Activated naive CD4-positive, alpha-beta T cell treated with anti-CD3 and anti-CD28 coated beads, Interleukin-2, amount 10 ng/mL, durations not matched to agents 7 days and 5 days (primary cell): ENCODE measurements around the gene CCM2.

Experiments used
- CTCF ChIA-PET: fragments of 350-600 bp; sonication (Branson Sonifier 250); formaldehyde crosslinking; loops from one replicate; lab custom pipeline; 2021; ENCODE audit warnings: antibody characterized with exemption; lab: Charles Lee
- DNase-seq: peaks from one replicate; pipeline ENCODE4 v3.0.0-alpha.2; 2020
- H3K27ac Mint-ChIP-seq: one replicate; pipeline ENCODE4 v1.8.0; 2021; ENCODE audit warnings: mild to moderate bottlenecking, moderate library complexity, mixed read lengths
- H3K27me3 Mint-ChIP-seq: one replicate; pipeline ENCODE4 v1.8.0; 2021; ENCODE audit warnings: mild to moderate bottlenecking, mixed read lengths
- H3K36me3 Mint-ChIP-seq: one replicate; pipeline ENCODE4 v1.8.0; 2021; ENCODE audit warnings: mixed read lengths
- H3K4me1 Mint-ChIP-seq: one replicate; pipeline ENCODE4 v1.8.0; 2021; ENCODE audit warnings: mixed read lengths
- H3K4me3 Mint-ChIP-seq: one replicate; pipeline ENCODE4 v1.8.0; 2021; ENCODE audit warnings: mild to moderate bottlenecking, moderate library complexity, mixed read lengths
- H3K9me3 Mint-ChIP-seq: one replicate; pipeline ENCODE4 v1.8.0; 2021; ENCODE audit warnings: mixed read lengths

The CCM2 gene

DNA sequence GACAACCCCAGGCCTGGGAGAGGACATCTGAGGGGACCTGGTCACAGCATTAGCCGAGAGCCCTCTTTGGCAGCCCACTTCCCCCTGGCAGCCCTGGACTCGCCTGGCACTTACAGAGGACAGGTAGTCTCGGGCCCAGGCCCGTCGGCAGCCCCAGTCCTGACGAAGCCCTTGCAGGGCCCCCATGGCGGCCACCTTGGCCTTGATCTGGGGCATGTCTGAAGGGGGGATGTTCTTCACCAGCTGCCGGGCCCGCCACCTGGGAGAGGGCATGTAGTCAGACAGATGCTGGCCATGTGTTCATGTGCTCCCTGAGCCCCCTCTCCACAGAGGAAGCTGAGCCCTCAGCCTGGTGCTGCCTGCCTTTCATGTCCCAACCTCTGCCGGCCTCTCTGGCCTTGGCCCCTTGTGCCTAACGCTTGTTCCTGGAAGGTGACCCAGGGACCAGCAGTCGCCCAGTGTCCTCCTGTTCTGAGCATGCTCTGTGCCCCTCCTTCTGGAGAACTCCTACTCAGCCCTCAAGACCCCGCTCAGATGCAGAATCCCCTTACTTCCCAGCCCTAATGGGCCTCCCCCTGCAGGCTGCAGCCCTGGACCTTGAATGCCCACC lies 35.1 kb upstream of the CCM2 start:
- Mint-ChIP-seq H3K4me1 (peaks cover 13% of the 10 kb centered on the region), H3K36me3 (peaks cover 56% of the 10 kb centered on the region), H3K4me3 (no peak overlapping the region), H3K9me3 (no peaks in the 10 kb centered on the region), H3K27me3 (no peaks in the 10 kb centered on the region), H3K27ac (peak overlapping the region; percentile 6)
- peak; percentile 21 for DNase-seq
- CTCF ChIA-PET = interaction anchor here (1.8 to 2.0 kb wide), 2 partner anchors 9 to 170 kb away, joined by 7 to 8 read pairs; no protein-coding TSS in a partner anchor

DNA sequence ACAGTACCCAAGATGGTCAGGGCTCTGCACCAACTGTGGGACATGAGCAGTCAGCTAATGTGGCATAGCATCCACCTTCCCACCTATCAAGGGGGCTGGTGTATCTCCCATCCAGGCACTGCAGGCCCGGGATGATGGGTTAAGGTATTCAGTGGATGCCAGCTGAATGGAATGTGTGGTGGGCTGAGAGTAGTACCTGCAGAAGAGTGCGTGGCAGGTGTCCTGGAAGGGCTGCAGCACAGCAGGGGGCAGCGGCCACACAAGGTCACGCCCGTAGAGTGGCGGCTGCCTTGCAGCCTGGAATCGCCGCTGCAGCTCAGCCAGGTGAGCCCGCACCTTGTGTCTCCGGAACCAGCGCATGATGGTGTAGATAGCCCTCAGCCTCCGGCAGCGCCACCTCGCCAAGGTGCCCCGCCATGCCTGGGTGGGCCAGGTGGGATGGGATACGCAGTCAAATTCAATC lies 34.5 kb upstream of the CCM2 start:
- H3K4me3 Mint-ChIP-seq = no peak overlapping the region
- CTCF ChIA-PET = interaction anchor here (1.8 to 2.0 kb wide), 2 partner anchors 8 to 170 kb away, joined by 7 to 8 read pairs; no protein-coding TSS in a partner anchor
- no peaks in the 10 kb centered on the region for H3K27me3 Mint-ChIP-seq
- H3K36me3 Mint-ChIP-seq = peaks cover 57% of the 10 kb centered on the region
- peaks cover 7% of the 10 kb centered on the region for H3K4me1 Mint-ChIP-seq
- H3K27ac Mint-ChIP-seq = peak overlapping the region; percentile 6
- DNase-seq = peak; percentile 18
- no peaks in the 10 kb centered on the region for H3K9me3 Mint-ChIP-seq

DNA sequence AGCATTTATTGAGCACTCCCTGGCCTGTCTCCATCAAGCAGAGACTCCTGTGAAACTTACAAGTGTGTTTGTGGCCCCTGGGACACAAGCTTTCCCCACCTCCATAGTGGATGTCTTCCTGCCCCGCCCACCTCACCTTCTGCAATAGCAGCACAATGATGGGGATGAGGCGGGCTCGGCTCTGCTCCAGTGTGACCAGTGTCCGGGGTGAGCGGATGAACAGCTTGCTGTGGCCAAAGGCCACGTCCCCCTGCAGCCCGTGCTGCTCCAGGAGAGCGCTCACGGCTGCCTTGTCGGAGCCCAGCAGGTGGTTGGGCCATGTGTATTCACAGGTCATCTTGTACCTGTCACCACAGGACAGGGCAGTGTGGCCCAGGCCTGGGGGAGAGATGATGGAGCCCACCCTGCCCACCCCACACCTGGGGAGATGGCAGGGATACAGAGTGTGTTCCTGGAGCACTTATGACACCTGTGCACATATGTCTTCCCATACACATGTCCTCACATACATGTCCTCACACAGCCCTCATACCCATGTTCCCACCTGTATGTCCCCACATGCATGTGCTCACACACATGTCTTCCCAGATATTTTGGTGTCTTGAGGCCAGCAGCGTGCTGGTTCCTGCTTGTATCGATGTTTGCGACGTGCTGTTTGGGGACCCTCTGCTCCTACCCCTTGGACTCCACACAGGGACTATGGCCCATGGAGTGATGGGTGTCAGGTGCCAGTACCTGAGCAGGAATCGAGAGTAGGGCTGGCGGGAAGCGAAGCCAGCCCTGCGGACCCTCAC lies 33.9 kb upstream of the CCM2 start:
- Mint-ChIP-seq H3K4me3 (no peak overlapping the region), H3K27me3 (no peaks in the 10 kb centered on the region), H3K27ac (no peak overlapping the region), H3K4me1 (peaks cover 6% of the 10 kb centered on the region), H3K9me3 (no peaks in the 10 kb centered on the region), H3K36me3 (peaks cover 59% of the 10 kb centered on the region)
- CTCF ChIA-PET = no interaction called here
- DNase-seq = peak; percentile 20

DNA sequence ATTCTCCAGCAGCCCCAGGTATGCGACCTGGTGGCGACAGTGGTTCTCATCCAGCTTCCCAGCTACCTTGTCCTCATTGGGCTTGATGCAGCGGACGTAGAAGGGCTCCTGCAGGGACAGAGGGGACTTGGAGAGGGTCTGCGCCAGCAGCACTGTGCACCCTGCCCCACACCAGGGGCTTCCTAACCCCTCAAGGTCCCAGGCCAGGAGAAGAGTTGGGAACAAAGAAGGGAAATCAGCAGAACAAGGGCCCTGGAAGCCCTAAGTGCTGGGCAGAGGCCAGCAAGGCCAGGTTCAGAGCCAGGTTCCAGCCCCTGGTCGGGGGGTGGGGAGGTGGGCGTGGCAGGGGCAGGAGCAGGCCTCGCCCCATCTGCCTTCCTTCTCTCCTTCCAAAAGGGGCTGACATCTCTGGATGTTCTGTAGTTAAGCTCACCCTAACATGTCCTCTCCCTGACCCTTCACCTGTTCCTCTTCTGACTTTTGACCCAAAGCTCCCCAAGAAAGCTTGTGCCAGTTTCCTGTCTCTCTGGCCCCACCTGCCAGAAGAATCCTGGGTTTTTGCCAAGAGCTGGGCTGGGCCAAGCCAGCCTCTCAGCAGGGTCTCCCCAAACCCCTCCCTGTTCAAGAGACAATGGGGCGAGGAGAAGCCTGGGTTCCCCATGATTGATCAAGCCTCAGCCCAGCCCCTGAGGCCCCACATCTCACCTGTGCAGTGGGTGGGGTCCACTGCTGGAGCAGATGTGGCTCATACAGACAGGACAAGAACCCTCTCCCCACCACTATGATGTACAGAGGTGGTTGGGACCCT lies 33.1 kb upstream of the CCM2 start:
- Mint-ChIP-seq H3K4me1 (peaks cover 9% of the 10 kb centered on the region), H3K4me3 (no peak overlapping the region), H3K36me3 (peaks cover 64% of the 10 kb centered on the region), H3K27me3 (no peaks in the 10 kb centered on the region), H3K27ac (peak overlapping the region; percentile 60), H3K9me3 (no peaks in the 10 kb centered on the region)
- DNase-seq = peak; percentile 16
- CTCF ChIA-PET = no interaction called here

DNA sequence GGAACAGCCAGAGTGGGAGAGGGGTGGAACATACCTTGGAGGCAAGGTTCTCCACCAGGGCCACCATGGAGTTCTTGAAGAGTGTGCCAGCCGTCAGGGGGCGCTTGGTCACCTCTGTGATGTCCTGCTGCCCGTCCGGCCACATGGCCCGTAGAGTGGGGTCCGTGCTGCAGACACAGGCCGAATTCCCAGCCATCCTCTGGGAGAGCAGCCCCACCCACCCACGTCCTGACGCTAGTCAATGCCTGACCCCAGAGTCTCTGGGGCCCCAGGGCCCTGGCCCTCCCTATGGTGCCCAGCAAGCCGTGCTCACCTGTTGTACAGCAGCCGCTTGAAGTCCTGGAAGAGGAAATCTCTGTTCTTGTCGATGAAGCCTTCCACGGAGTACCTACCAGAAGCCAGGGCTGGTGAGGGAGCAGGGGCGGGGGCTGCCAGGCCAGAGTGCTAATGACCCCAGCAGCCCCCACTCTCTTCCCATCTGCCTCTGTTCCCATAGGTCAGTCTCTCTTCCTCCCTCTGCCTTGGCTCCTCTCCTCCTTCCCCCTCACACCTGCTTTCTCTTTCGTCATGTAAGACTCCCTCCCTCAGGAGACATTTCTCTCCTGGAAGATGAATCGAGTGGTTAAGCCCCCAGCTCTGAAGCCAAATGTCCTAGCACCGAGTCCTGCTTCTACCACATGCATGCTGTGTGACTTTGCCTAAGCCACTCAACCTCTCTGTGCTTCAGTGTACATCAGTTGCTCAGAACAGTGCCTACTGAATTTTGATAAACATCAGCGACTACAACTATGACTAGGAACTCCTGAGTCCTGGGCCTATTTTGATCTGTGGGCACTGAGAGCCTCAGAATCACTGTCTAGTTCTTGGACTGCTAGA lies 32.2 kb upstream of the CCM2 start:
- no peak overlapping the region for H3K4me3 Mint-ChIP-seq
- no peaks in the 10 kb centered on the region for H3K9me3 Mint-ChIP-seq
- CTCF ChIA-PET = no interaction called here
- H3K27ac Mint-ChIP-seq = peak overlapping the region; percentile 60
- peak; percentile 17 for DNase-seq
- peaks cover 17% of the 10 kb centered on the region for H3K4me1 Mint-ChIP-seq
- no peaks in the 10 kb centered on the region for H3K27me3 Mint-ChIP-seq
- H3K36me3 Mint-ChIP-seq = peaks cover 69% of the 10 kb centered on the region

DNA sequence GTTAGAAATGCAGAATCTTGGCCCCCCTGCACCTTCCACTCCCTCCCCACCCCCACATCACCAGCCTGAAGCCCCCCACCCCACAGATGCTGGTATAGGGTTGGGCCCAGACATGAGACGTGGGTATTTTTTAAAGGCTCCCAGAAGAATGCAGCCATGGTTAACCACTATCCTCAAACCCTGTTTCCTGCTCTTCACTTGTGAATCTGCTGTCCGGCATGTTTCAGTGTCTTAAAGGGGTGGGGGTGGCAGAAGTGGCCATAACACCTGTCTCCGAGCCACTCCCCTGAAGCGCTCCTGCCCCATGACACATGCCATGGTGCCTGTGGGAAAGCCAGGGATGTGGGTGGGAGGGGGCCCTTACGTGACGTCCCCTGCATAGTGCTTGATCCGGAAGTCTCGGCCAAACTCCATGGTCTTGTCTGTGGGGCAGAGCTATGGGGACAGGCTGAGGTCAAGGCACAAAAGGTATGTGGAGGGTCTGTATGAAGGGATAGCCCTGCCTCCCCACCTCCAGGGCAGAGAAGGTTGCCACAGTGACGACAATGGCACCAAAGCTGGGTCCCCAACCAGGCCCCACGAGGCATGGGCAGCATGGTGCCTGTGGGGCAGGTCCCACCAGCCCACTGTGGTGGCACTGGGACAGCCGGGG lies 30.8 kb upstream of the CCM2 start:
- Mint-ChIP-seq H3K36me3 (peaks cover 70% of the 10 kb centered on the region), H3K27ac (peak overlapping the region; percentile 19)

DNA sequence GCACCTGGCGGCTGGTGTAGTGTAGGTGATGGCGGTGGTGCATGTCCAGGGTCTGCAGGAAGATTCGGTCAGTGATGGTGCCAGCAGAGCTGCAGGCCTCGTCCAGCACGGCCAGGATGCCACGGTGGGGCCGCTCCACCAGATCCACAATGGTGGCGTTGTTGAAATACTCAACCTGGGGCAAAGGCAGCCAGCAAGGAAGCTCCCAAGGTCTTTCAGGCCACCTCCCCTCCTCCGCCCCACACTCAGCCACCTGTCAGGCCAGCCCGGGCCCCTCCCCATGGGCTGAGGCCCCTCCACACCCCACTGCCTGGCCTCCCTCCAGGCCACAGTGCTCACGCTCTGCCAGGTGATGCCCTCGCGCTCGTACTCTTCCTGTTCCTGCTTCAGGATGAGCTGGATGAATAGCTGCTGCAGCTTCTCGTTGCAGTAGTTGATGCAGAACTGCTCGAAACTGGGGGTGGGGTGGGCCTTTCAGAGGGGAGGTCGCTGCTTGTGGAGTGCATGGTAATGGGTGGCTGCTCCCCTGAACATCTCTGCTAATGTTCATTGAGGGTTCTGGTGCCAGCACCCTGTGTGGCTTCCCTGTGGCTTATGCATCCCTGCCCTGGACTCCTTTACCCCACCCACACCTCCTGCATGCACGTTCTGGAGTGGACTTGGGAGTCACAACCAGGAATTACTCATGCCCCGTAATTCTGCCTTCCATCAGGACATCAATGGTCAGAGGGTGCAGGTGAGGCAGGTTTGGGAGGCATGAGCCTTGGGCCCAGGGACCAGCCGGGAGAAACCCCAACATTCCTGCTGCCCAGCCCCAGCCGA lies 30.1 kb upstream of the CCM2 start:
- Mint-ChIP-seq H3K9me3 (no peaks in the 10 kb centered on the region), H3K27ac (peak overlapping the region; percentile 45), H3K4me3 (no peak overlapping the region), H3K27me3 (no peaks in the 10 kb centered on the region), H3K36me3 (peaks cover 71% of the 10 kb centered on the region), H3K4me1 (peaks cover 34% of the 10 kb centered on the region)
- CTCF ChIA-PET = no interaction called here
- DNase-seq = peak; percentile 19

More for the DNA sequence above, 30.8 kb upstream of the CCM2 start:
- H3K4me1 Mint-ChIP-seq = peaks cover 27% of the 10 kb centered on the region
- CTCF ChIA-PET = no interaction called here
- no peaks in the 10 kb centered on the region for H3K9me3 Mint-ChIP-seq
- no peak overlapping the region for H3K4me3 Mint-ChIP-seq
- no peaks in the 10 kb centered on the region for H3K27me3 Mint-ChIP-seq
- peak; percentile 17 for DNase-seq

DNA sequence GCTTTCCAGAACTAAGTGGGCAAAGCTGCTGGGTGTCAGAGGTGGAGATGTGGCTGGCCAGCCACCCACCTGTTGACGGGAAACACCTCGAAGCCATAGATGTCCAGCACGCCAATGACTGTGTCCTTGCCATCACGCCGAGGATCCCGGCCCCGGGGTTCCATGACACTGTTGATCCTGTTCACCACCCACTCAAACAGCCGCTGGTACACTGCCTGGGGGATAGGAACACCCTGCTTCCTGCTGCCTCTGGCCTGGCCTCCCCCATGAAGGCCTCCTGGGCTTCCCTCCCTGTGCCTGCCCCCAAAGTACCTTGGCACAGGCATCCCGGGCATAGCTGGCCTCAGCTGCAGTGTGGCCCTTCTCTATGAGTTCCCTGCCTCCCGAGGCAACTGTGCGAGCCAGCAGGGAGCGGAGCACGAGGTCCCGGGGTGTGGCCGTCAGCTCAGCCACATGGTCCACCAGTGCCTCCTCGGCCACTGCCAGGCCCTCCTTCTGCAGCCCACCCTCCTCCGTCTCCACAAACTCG lies 29.4 kb upstream of the CCM2 start:
- Mint-ChIP-seq H3K27me3 (no peaks in the 10 kb centered on the region), H3K9me3 (no peaks in the 10 kb centered on the region), H3K36me3 (peaks cover 71% of the 10 kb centered on the region), H3K27ac (no peak overlapping the region), H3K4me1 (peaks cover 40% of the 10 kb centered on the region), H3K4me3 (no peak overlapping the region)
- DNase-seq = peak; percentile 21
- CTCF ChIA-PET = interaction anchor here (4.6 kb wide), 1 partner anchor 165 kb away, joined by 102 read pairs; no protein-coding TSS in a partner anchor

DNA sequence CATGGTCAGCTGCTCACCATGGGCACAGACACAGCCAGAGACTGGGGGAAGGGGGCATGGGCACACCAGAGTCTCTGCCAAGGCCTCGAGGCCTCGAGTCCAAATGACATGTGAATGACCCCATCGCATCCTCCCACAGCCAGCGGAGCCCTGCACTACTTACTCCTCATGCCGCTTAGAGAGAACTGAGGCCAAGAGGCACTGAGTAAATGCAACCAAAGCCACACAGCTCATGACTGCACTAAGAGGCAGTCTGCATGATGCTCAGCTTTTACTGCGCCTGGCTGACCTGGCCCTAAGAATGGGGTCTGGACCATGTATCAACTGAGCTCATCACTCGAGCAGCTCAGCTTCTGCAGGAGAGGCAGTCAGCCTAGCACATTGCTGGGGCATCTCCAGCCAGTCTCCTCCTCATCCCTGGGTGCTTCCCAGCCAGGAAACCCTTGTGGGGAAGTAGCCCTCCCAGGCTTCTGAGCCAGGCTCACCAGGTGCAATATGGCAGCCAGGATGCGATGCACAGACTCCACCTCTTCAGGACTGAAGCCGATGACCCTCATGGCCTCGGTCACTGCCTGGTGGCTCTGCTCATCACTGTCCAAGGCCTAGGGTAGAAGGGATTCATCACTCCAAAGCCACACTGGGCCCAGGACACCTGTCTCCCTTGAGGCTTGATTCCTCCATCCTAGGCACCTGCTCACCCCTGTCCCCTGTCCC lies 28.7 kb upstream of the CCM2 start:
- DNase-seq = no peak
- peaks cover 48% of the 10 kb centered on the region for H3K4me1 Mint-ChIP-seq
- peaks cover 73% of the 10 kb centered on the region for H3K36me3 Mint-ChIP-seq
- H3K27ac Mint-ChIP-seq = no peak overlapping the region
- CTCF ChIA-PET = interaction anchor here (3.5 to 4.6 kb wide), 2 partner anchors 57 to 164 kb away, joined by 35 to 102 read pairs; no protein-coding TSS in a partner anchor
- no peaks in the 10 kb centered on the region for H3K9me3 Mint-ChIP-seq
- no peak overlapping the region for H3K4me3 Mint-ChIP-seq
- H3K27me3 Mint-ChIP-seq = no peaks in the 10 kb centered on the region

DNA sequence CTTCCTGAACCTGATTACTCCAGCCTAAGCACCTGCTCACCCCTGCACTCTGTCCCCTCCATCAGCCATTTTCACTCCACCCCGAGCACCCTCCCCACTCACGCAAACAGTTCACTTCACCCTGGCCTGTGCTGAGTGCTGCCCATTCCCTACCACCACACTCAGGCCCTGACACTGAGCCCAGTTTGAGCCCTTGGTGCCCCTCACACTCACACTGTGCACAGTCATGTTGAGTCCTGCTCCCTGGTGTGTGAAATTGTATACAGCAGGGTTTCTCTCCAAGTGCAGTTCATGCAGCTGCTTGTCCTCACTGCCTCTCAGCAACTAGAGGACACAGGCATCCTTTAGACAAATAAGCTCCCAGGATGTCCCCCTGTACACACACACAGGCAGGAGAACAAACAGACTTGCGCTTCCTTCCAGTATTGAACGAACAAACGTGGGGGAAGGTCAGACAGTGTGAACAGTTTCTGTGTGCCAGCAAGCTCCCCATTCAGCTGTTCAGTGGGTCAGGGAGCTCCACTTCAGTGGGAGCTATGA lies 28.0 kb upstream of the CCM2 start:
- Mint-ChIP-seq H3K36me3 (peaks cover 75% of the 10 kb centered on the region), H3K4me3 (no peak overlapping the region), H3K27me3 (no peaks in the 10 kb centered on the region), H3K4me1 (peaks cover 54% of the 10 kb centered on the region), H3K9me3 (no peaks in the 10 kb centered on the region), H3K27ac (no peak overlapping the region)
- peak; percentile 7 for DNase-seq
- CTCF ChIA-PET = interaction anchor here (0.7 to 4.7 kb wide), 10 partner anchors 11 to 163 kb away, joined by 3 to 102 read pairs (median 18); no protein-coding TSS in a partner anchor

DNA sequence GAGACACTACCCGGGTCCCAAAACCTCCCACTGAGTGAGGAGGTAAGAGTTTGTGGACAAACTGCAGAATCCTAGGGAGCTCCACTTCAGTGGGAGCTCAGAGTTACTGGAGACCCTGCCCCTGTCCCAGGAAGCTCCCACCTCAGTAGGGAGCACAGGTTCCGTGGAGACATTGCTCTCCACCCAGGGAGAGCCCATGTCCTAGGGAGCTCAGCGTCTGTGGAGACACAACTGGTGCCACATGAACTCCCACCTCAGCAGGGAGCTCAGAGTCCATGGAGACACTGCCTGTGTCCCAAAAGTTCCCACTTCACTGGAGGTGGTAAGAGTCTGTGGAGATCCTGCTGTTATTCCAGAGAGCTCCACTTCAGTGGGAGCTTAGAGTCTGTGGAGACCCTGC lies 27.4 kb upstream of the CCM2 start:
- CTCF ChIA-PET = interaction anchor here (0.7 to 4.7 kb wide), 15 partner anchors 11 to 163 kb away, joined by 3 to 102 read pairs (median 10); partner anchors contain the start of genes CCM2 and TBRG4
- Mint-ChIP-seq H3K27me3 (no peaks in the 10 kb centered on the region), H3K4me3 (no peak overlapping the region), H3K36me3 (peaks cover 74% of the 10 kb centered on the region), H3K27ac (no peak overlapping the region), H3K4me1 (peaks cover 56% of the 10 kb centered on the region), H3K9me3 (no peaks in the 10 kb centered on the region)
- DNase-seq = no peak
